Peyer's patch (tissue), 4 donors: ENCODE measurements around the gene ARPP21.

Source experiments
- POLR2A ChIP-seq, 2 donors: fragments of 450-650 bp; IDR thresholded peaks; one replicate each; pipeline ENCODE4 v1.5.1; 2017; ENCODE audit warnings: antibody characterized with exemption in 2 of 2, mild to moderate bottlenecking in 2 of 2, moderate library complexity in 2 of 2
- TF ChIP-seq, protein P1 (sequence below), 6 experiments: fragments of 450-650 bp in 4 of 6; fragments of 200-600 bp in 2 of 6; sonication (generic) in 1 of 6; IDR thresholded peaks; one replicate each; pipeline ENCODE4 v1.5.1; 2017 to 2019; ENCODE audit warnings: antibody characterized with exemption in 6 of 6, mild to moderate bottlenecking in 3 of 6, moderate library complexity in 1 of 6

DNA sequence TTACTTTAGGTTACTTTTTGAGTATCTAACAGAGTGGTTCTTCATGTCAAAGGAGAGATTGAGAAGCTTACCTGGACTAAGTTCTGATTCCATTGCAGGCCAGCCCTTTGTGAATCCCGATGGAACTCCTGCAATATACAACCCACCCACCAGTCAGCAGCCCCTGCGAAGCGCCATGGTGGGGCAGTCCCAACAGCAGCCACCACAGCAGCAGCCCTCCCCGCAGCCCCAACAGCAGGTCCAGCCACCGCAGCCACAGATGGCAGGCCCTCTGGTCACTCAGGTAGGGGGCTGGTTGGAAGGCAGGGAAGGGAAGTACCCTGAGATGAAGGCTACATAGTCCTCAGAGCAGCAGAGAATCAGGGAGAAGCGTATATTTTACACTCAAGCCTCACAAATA, 97.8 kb downstream of the ARPP21 start:
- TF ChIP-seq, protein P1, sequence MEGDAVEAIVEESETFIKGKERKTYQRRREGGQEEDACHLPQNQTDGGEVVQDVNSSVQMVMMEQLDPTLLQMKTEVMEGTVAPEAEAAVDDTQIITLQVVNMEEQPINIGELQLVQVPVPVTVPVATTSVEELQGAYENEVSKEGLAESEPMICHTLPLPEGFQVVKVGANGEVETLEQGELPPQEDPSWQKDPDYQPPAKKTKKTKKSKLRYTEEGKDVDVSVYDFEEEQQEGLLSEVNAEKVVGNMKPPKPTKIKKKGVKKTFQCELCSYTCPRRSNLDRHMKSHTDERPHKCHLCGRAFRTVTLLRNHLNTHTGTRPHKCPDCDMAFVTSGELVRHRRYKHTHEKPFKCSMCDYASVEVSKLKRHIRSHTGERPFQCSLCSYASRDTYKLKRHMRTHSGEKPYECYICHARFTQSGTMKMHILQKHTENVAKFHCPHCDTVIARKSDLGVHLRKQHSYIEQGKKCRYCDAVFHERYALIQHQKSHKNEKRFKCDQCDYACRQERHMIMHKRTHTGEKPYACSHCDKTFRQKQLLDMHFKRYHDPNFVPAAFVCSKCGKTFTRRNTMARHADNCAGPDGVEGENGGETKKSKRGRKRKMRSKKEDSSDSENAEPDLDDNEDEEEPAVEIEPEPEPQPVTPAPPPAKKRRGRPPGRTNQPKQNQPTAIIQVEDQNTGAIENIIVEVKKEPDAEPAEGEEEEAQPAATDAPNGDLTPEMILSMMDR (IDR thresholded peaks at IDR 0.05) = no peak
- no peak for TF ChIP-seq POLR2A (IDR thresholded peaks at IDR 0.05)
